Pulmonary artery endothelial cell (primary cell): Measurements from ENCODE around the gene NEU1. TPM values are rescaled to one million over a fixed set of nuclear protein-coding genes. Genes with fewer than 3 reads are reported as not detected.
"Not testable (repeated sequence)": the region's sequence is repeated elsewhere in the genome, so short reads cannot be mapped to it uniquely, and the experiment has no call there.

Experiments used
- DNase-seq: peaks from one replicate; pipeline ENCODE4 v3.0.0-alpha.2; 2011; ENCODE audit warnings: low read depth, low spot score
- total RNA-seq: library from RNA; depleted of rRNA; stranded (reverse); fragments of >200 nt; gene quantifications from 2 replicates; pipeline ENCODE4 v1.2.3, GENCODE V29; 2014

NEU1 gene
- total RNA-seq, 1 donor from 2014 or later: 54.3 TPM

GRCh38 chr6:31838968-31839367 lies 23.7 kb downstream of the NEU1 start:
- no peak for DNase-seq

GRCh38 chr6:31838114-31838553 lies 24.5 kb downstream of the NEU1 start:
- not testable (repeated sequence) for DNase-seq

GRCh38 chr6:31837369-31838113 lies 25.1 kb downstream of the NEU1 start:
- DNase-seq: no peak

- no peak for DNase-seq
Measured at GRCh38 chr6:31836474-31837368, 25.9 kb downstream of the NEU1 start.

- DNase-seq: no peak
Measured at GRCh38 chr6:31836047-31836473, 26.6 kb downstream of the NEU1 start.

- no peak for DNase-seq
Measured at GRCh38 chr6:31834367-31835250, 28.0 kb downstream of the NEU1 start.

- DNase-seq: no peak
Measured at GRCh38 chr6:31831350-31832215, 31.0 kb downstream of the NEU1 start.

- DNase-seq: no peak
Measured at GRCh38 chr6:31830886-31831335, 31.7 kb downstream of the NEU1 start.

GRCh38 chr6:31829633-31830283 lies 32.9 kb downstream of the NEU1 start:
- no peak for DNase-seq

GRCh38 chr6:31827286-31828079 lies 35.1 kb downstream of the NEU1 start, which contains the start of gene HSPA1B:
Gene HSPA1B, plus strand, starts transcription at chr6:31827738. Its CDS starts 213 bp downstream, at chr6:31827951.
- peak; percentile 99 for DNase-seq

GRCh38 chr6:31826793-31827285 lies 35.8 kb downstream of the NEU1 start:
- no peak for DNase-seq

- DNase-seq: no peak
Measured at GRCh38 chr6:31825553-31825952, 37.1 kb downstream of the NEU1 start.

GRCh38 chr6:31823592-31824196 lies 38.9 kb downstream of the NEU1 start:
- DNase-seq: not testable (repeated sequence)

- DNase-seq: no peak
Measured at GRCh38 chr6:31822036-31822821, 40.4 kb downstream of the NEU1 start.

- no peak for DNase-seq
Measured at GRCh38 chr6:31821301-31822035, 41.2 kb downstream of the NEU1 start.

- DNase-seq: not testable (repeated sequence)
Measured at GRCh38 chr6:31820399-31820798, 42.2 kb downstream of the NEU1 start.

GRCh38 chr6:31819871-31820299 lies 42.7 kb downstream of the NEU1 start:
- DNase-seq: no peak
